Right ventricle myocardium inferior (tissue), 1 donor: ENCODE results near the gene AGTRAP. TPM values are rescaled to one million over a fixed set of nuclear protein-coding genes. Genes with fewer than 3 reads are reported as not detected.

Experiments
- ATAC-seq: fragments of 200-7000 bp; cut with Tn5 transposase; one replicate; pipeline ENCODE4 v1.9.1; 2020; ENCODE audit warnings: mild to moderate bottlenecking, moderate library complexity
- DNase-seq: peaks from one replicate; pipeline ENCODE4 v3.0.0; 2021; ENCODE audit errors: missing footprints
- intact Hi-C: fragments of 100-400 bp; cut with DNase I; formaldehyde crosslinking; loops from one replicate; pipeline ENCODE4 v1.11.0; 2022
- total RNA-seq: library from RNA; stranded (reverse); fragmentation: NEBNext Ultra II Directional; extraction: Animal tissue kit (Norgen Biotek cat#: 25700); gene quantifications from one replicate; pipeline ENCODE4 v1.2.1, GENCODE V29; 2021
- donor health status: DM: no; HTN: yes; CAD: no; lungs with severe emphysema.

The AGTRAP gene
- total RNA-seq, 1 donor from 2014 or later = 18.3 TPM

- no peak for DNase-seq
- intact Hi-C loops = no loop called here
- no peak for ATAC-seq
Observed at GRCh38 chr1:11749996-11750395, 14.1 kb downstream of the AGTRAP start.

DNA sequence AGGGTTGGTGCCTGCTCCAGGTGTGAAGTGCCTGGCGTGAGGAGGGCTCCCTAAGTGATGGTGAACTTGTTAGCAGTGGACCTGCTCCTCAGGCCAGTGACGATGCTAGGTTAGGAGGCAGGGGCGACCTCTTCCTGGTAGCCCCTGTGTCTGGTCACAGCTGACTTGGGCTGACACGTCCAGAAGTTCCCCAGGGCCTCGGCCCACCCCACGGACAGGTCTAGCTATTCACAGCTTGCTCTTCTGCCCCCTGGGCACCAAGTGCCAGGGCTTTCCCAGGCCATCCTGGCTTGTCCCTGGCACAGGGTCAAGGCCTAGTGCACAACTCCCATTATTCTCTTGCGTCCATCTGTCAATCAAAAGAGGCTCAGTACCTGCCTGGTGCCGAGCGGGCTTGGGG, 15.2 kb downstream of the AGTRAP start:
- ATAC-seq (no peak), DNase-seq (no peak)
- intact Hi-C loops = no loop called here

DNA sequence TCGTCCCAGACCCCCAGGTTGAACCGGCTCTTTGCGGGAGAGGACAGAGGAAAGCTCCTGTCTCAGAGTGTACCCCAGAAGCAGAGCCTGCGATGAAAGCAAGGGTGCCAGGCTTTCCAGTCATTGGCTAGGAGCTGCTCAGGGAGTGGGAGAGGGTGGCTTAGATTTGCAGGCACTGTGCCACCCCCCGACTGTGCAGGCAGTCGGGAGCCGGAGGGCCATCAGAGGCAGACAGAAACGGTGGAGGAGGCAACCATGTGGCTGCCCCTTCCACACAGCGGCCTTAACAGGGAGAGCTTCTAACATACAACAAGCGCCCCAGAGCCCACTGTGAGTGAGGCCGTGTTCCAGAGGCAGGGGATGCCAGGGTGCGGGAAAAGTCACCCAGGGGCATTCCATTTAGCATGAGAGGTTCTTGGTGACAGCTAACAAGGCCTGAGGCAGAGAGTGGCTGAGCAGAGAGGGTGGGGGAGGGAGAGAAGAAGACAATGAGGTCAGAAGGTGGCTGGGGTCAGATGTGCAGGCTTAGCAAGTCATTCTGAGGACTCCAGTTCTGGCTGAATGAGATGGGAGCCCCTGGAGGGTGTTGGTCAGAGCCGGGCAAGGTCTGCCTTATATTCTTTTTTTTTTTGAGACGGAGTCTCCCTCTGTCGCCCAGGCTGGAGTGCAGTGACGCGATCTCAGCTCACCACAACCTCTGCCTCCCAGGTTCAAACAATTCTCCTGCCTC, 16.6 kb downstream of the AGTRAP start:
- intact Hi-C loops = no loop called here
- ATAC-seq = no peak
- no peak for DNase-seq

DNA sequence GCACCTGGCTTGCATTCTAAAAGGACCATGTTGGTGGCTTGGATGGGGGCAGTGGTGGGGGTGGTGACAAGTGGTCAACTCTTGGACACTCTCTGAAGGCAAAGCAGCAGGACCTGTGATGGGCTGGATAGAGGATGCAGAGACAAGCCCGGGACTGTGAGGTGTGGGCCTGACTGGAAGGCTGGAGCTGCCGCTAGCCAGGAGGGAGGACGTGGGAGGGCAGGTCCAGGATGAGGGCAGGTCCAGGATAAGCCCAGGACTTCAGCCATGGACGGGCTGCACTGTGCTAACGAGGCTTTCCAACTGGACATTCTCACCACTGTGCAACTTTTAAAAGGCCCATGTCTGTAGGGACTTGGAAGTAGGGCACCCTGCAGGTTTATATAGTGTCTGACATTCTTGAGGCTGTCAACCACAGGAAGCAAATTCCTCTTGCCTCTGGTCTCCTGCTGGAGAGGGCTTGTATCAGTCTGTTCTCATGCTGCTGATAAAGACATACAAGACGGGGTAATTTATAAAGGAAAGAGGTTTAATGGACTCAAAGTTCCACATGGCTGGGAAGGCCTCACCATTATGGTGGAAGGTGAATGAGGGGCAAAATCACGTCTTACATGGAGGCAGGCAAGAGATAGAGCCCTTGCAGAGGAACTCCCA, 17.7 kb downstream of the AGTRAP start:
- intact Hi-C loops = no loop called here
- no peak for DNase-seq
- ATAC-seq = no peak

- no peak for ATAC-seq
- intact Hi-C loops = no loop called here
- DNase-seq = no peak
Observed at GRCh38 chr1:11757047-11757446, 21.1 kb downstream of the AGTRAP start.

DNA sequence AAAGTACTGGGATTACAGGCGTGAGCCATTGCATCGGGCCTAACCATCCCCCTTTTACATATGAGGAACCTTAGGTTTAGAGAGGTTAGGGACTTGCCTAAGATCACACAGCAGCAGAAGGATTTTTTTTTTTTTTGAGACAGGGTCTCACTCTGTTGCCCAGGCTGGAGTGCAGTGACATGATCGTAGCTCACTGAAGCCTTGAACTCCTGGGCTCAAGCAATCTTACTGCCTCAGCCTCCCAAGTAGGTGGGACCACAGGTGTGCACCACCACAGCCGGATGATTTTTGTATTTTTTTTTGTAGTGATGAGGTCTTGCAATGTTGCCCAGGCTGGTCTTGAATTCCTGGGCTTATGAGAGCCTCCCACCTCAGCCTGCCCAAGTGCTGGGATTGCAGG, 23.9 kb downstream of the AGTRAP start:
- DNase-seq (no peak), ATAC-seq (no peak)
- intact Hi-C loops = no loop called here

GRCh38 chr1:11761285-11761684, 25.3 kb downstream of the AGTRAP start:
- intact Hi-C loops = no loop called here
- no peak for DNase-seq
- ATAC-seq = no peak

DNA sequence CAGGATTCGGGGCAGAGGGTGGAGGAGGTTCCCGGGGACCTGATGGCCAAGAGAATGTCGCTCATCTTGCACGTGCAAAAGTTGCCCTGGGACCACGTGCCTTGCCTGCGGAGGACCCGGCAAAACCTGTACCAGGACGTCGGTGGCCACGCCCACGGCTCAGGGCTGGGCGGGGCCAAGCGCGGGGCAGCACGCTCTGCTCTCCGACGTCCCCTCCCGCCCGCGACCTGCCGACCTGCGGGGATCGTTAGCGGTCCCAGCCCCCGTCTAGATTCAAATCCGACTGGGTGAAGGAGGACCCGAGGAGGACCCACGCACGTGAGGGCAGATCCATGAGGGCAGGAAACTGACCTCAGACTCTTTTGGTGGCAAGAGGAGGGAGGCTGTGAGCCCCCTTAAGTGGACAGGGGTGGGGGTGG, 26.1 kb downstream of the AGTRAP start, which contains the start of gene C1orf167:
C1orf167 (plus strand) TSS at position 206 of the 419 bp plus-strand sequence. CDS start 2,208 bp downstream, outside the sequence.
- intact Hi-C loops = no loop called here
- no peak for ATAC-seq
- DNase-seq = peak; percentile 56

- intact Hi-C loops = no loop called here
- no peak for DNase-seq
- ATAC-seq = no peak
Observed at GRCh38 chr1:11764115-11764514, 28.2 kb downstream of the AGTRAP start.

DNA sequence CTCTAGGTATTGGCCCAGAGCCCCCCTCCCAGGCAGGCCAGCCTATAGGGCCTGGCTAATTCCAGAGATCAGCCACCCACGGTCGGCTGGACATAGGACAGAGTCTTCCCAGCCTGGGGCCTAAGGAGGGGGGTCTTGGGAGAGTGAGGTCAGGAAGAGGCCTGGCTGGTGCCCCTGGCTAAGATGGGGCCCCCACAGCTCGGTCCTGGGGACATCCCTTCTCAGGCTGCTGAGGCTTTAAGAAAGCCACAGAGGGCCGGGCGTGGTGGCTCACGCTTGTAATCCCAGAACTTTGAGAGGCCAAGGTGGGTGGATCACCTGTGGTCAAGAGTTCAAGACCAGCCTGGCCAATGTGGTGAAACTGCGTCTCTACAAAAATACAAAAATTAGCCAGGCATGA, 28.6 kb downstream of the AGTRAP start:
- DNase-seq (no peak), ATAC-seq (no peak)
- intact Hi-C loops = no loop called here

GRCh38 chr1:11765661-11766428, 29.9 kb downstream of the AGTRAP start:
- intact Hi-C loops = no loop called here
- DNase-seq = peak; percentile 45
- ATAC-seq = no peak

DNA sequence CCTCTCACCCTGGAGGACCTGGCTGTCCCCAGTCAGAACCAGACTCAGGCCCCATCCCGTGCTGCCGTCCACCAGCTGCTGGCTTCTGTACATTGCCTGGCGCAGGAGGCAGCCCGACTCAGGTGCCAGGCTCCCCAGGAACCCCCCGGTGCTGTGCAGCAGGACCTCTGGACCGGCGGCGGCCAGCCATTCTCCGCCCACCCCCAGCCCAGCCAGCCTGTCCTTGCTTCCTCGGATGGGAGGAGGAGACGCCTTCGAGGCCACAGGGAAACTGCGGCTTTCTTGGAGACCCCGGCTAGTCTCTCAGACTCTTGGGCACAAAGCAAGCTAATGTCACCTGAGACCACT, 30.5 kb downstream of the AGTRAP start:
- ATAC-seq (no peak), DNase-seq (peak; percentile 32)
- intact Hi-C loops = no loop called here

GRCh38 chr1:11767922-11768704, 32.2 kb downstream of the AGTRAP start:
- ATAC-seq (no peak), DNase-seq (peak; percentile 6)
- intact Hi-C loops = no loop called here

GRCh38 chr1:11768821-11769220, 32.9 kb downstream of the AGTRAP start:
- peak; percentile 28 for DNase-seq

GRCh38 chr1:11769274-11769673, 33.3 kb downstream of the AGTRAP start:
- intact Hi-C loops = no loop called here
- ATAC-seq = no peak
- no peak for DNase-seq

More at GRCh38 chr1:11768821-11769220, 32.9 kb downstream of the AGTRAP start:
- intact Hi-C loops = no loop called here
- no peak for ATAC-seq

DNA sequence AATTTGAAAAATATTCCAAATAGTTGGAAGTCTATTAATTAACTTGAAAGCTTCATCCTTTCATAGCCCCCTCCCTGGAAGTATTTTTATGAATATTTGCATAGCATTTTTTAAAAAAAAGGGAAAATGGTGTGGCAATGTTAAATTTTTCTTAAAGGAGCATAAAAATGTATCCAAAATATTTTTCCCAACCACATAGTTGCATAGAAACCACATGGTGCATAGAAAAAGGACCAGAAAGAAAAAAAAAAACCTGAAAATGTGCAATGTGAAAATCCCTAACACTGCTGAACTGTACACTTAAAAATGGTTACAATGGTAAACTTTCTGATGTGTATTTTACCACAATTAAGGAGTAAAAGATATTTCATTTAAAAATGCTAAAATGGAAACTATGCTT, 34.1 kb downstream of the AGTRAP start:
- intact Hi-C loops = no loop called here
- no peak for ATAC-seq

GRCh38 chr1:11771481-11772043, 35.6 kb downstream of the AGTRAP start:
- ATAC-seq = no peak
- intact Hi-C loops = no loop called here
- DNase-seq = peak; percentile 46

More for the DNA sequence above, 34.1 kb downstream of the AGTRAP start:
- no peak for DNase-seq

DNA sequence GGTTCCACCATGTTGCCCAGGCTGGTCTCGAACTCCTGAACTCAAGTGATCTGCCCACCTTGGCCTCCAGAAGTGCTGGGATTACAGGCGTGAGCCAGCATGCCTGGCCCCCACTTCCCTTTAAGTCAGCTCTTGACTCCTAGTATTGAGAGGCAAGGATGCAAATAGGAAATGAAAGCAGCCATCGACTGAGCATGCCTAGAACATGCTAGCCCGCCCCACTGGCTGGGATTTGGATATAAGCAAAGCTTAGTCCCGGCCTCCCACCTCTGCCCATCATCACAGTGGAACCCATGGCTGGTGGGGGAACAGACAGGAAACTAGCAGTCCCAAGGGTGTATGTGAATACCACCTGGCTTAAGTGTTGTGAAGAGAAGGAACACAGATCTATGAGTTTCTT, 36.5 kb downstream of the AGTRAP start:
- intact Hi-C loops = no loop called here
- DNase-seq = peak; percentile 30
- ATAC-seq = no peak

DNA sequence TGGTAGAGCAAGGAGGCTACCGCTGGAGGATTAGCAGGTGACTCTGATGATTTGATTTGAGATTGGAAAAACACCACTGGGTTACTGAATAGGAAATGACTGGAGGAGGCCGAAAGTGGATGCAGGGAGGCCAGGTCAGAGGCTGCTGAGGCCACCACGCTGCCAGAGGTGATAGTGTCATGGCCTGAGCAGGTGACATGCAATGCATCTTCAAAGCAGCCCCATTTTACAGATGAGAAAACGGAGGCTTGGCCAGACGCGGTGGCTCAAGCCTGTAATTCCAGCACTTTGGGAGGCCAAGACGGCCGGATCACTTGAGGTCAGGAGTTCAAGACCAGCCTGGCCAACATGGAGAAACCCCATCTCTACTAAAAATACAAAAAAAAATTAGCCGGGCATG, 38.8 kb downstream of the AGTRAP start:
- intact Hi-C loops = no loop called here
- peak; percentile 42 for DNase-seq
- ATAC-seq = no peak
